Neural cell (in vitro differentiated cells): Measurements from ENCODE around the gene MPDZ. TPM values are rescaled to one million over a fixed set of nuclear protein-coding genes. Genes with fewer than 3 reads are reported as not detected.

Experiments used
- H2AFZ ChIP-seq: fragments of 200-600, 300-800 bp; sonication (generic), shearing (Covaris generic); 2 replicates; pipeline ENCODE4 v1.6.0; 2014; ENCODE audit warnings: low read depth, mild to moderate bottlenecking, antibody characterized with exemption, low read length, moderate library complexity
- H3F3A ChIP-seq: fragments of 200-600 bp; shearing (Covaris generic); 2 replicates; pipeline ENCODE4 v1.6.1; 2016; ENCODE audit warnings: mild to moderate bottlenecking, moderate library complexity, mixed read lengths, antibody characterized with exemption, low read length; ENCODE audit not compliant: insufficient read depth, poor library complexity, severe bottlenecking
- H3K27ac ChIP-seq: fragments of 200-600, 300-800 bp; sonication (generic), shearing (Covaris generic); 2 replicates; pipeline ENCODE4 v1.5.1; 2014; ENCODE audit warnings: mild to moderate bottlenecking, low read length, moderate library complexity
- H3K27me3 ChIP-seq: fragments of 300-800, 200-600 bp; sonication (generic), shearing (Covaris generic); 2 replicates; pipeline ENCODE4 v1.6.0; 2014; ENCODE audit warnings: mild to moderate bottlenecking, low read depth, low read length, moderate library complexity; ENCODE audit not compliant: insufficient read depth
- H3K36me3 ChIP-seq: fragments of 300-800, 200-600 bp; sonication (generic), shearing (Covaris generic); 2 replicates; pipeline ENCODE4 v1.5.1; 2014; ENCODE audit warnings: mild to moderate bottlenecking, antibody characterized with exemption, low read length, moderate library complexity; ENCODE audit not compliant: insufficient read depth
- H3K4me2 ChIP-seq: fragments of 300-800, 200-600 bp; sonication (generic), shearing (Covaris generic); 2 replicates; pipeline ENCODE4 v1.6.0; 2014; ENCODE audit warnings: mild to moderate bottlenecking, low read length
- H3K4me3 ChIP-seq: fragments of 300-800, 200-600 bp; sonication (generic), shearing (Covaris generic); 2 replicates; pipeline ENCODE4 v1.5.1; 2014; ENCODE audit warnings: mild to moderate bottlenecking, low read length, moderate library complexity
- H3K79me2 ChIP-seq: fragments of 200-600 bp; shearing (Covaris generic); replicated peaks from 2 replicates; pipeline ENCODE4 v1.6.0; 2014; ENCODE audit warnings: mild to moderate bottlenecking, low read length, moderate library complexity; ENCODE audit not compliant: insufficient read depth
- H3K9ac ChIP-seq: fragments of 300-800, 200-600 bp; sonication (generic), shearing (Covaris generic); 2 replicates; pipeline ENCODE4 v1.6.1; 2016; ENCODE audit warnings: mild to moderate bottlenecking, low read length, mixed read lengths
- H3K9me2 ChIP-seq: fragments of 200-600 bp; shearing (Covaris generic); 2 replicates; pipeline ENCODE4 v1.6.1; 2016; ENCODE audit warnings: mild to moderate bottlenecking, low read length, mixed read lengths; ENCODE audit not compliant: insufficient read depth
- H3K9me3 ChIP-seq: fragments of 200-600, 300-800 bp; sonication (generic), shearing (Covaris generic); 2 replicates; pipeline ENCODE4 v1.6.1; 2016; ENCODE audit warnings: mild to moderate bottlenecking, mixed run types, low read length, moderate library complexity, mixed read lengths
- H4K20me1 ChIP-seq: fragments of 200-600 bp; shearing (Covaris generic); 2 replicates; pipeline ENCODE4 v1.6.1; 2016; ENCODE audit warnings: mild to moderate bottlenecking, mixed run types; ENCODE audit not compliant: insufficient read depth
- EP300 ChIP-seq: fragments of 450-650 bp; conservative IDR thresholded peaks from 2 replicates; pipeline ENCODE4 v1.6.1; 2014; ENCODE audit warnings: antibody characterized with exemption, mild to moderate bottlenecking, moderate library complexity; ENCODE audit not compliant: poor library complexity, severe bottlenecking
- EZH2 ChIP-seq: fragments of 200-600, 300-800 bp; shearing (Covaris generic), sonication (generic); IDR thresholded peaks from 2 replicates; pipeline ENCODE4 v1.6.1; 2014; ENCODE audit warnings: antibody characterized with exemption, low read length, borderline replicate concordance, mild to moderate bottlenecking; ENCODE audit not compliant: insufficient read depth, poor library complexity, severe bottlenecking
- MXI1 ChIP-seq: fragments of 450-650 bp; conservative IDR thresholded peaks from 2 replicates; pipeline ENCODE4 v1.6.1; 2014; ENCODE audit warnings: antibody characterized with exemption, mild to moderate bottlenecking; ENCODE audit not compliant: poor library complexity, severe bottlenecking
- POLR2AphosphoS5 ChIP-seq: IDR thresholded peaks from 2 replicates; pipeline ENCODE4 v1.6.1; 2012
- RAD21 ChIP-seq: fragments of 450-650 bp; conservative IDR thresholded peaks from 2 replicates; pipeline ENCODE4 v1.6.1; 2014; ENCODE audit warnings: antibody characterized with exemption, mild to moderate bottlenecking, moderate library complexity
- SMC3 ChIP-seq: fragments of 450-650 bp; conservative IDR thresholded peaks from 2 replicates; pipeline ENCODE4 v1.6.1; 2014; ENCODE audit warnings: antibody characterized with exemption, mild to moderate bottlenecking, moderate library complexity; ENCODE audit not compliant: poor library complexity
- TAF1 ChIP-seq: IDR thresholded peaks from 2 replicates; pipeline ENCODE4 v1.6.1; 2012; ENCODE audit warnings: low read depth
- polyA plus RNA-seq: library from polyadenylated mRNA; depleted of rRNA; stranded (reverse); fragments of >200 nt; gene quantifications from 2 replicates; pipeline ENCODE4 v1.2.3, GENCODE V29; 2014
- TF ChIP-seq, protein P1 (sequence below): IDR thresholded peaks from 2 replicates; pipeline ENCODE4 v1.6.1; 2012; ENCODE audit warnings: borderline replicate concordance
- TF ChIP-seq, protein P2 (sequence below): fragments of 450-650 bp; IDR thresholded peaks from 2 replicates; pipeline ENCODE4 v1.5.1; 2014; ENCODE audit warnings: antibody characterized with exemption, mild to moderate bottlenecking, moderate library complexity; ENCODE audit not compliant: poor library complexity, severe bottlenecking

Gene MPDZ
- polyA plus RNA-seq, 1 donor from 2014 or later: 13.1 TPM

DNA sequence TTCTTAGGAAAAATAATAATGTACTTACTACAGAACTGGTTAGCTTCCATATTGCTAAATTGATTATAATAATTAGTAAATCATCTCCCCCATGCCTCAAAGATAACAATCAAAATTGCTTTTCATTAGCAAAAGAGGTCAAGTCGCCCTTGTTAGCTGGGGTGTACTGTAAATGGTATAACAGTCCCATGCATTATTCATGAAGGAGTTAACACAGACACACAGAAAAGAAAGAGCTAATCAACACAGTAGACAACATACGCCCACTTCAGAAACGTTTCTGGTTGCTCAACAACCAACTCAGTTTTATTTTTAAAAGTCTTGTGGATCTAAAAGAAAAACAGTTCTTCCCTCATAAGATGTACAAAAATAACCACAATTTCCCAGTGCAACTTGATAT, 100.2 kb downstream of the MPDZ start:
- H3F3A ChIP-seq: no peaks in the 10 kb centered on the region
- no peak overlapping the region for H3K4me2 ChIP-seq
- no peaks in the 10 kb centered on the region for H4K20me1 ChIP-seq
- TF ChIP-seq SMC3: no peak
- no peak for TF ChIP-seq TAF1
- TF ChIP-seq EP300: no peak
- TF ChIP-seq, protein P1, sequence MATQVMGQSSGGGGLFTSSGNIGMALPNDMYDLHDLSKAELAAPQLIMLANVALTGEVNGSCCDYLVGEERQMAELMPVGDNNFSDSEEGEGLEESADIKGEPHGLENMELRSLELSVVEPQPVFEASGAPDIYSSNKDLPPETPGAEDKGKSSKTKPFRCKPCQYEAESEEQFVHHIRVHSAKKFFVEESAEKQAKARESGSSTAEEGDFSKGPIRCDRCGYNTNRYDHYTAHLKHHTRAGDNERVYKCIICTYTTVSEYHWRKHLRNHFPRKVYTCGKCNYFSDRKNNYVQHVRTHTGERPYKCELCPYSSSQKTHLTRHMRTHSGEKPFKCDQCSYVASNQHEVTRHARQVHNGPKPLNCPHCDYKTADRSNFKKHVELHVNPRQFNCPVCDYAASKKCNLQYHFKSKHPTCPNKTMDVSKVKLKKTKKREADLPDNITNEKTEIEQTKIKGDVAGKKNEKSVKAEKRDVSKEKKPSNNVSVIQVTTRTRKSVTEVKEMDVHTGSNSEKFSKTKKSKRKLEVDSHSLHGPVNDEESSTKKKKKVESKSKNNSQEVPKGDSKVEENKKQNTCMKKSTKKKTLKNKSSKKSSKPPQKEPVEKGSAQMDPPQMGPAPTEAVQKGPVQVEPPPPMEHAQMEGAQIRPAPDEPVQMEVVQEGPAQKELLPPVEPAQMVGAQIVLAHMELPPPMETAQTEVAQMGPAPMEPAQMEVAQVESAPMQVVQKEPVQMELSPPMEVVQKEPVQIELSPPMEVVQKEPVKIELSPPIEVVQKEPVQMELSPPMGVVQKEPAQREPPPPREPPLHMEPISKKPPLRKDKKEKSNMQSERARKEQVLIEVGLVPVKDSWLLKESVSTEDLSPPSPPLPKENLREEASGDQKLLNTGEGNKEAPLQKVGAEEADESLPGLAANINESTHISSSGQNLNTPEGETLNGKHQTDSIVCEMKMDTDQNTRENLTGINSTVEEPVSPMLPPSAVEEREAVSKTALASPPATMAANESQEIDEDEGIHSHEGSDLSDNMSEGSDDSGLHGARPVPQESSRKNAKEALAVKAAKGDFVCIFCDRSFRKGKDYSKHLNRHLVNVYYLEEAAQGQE: no peak
- no peak for TF ChIP-seq POLR2AphosphoS5
- no peak for TF ChIP-seq MXI1
- no peak for TF ChIP-seq RAD21
- TF ChIP-seq, protein P2, sequence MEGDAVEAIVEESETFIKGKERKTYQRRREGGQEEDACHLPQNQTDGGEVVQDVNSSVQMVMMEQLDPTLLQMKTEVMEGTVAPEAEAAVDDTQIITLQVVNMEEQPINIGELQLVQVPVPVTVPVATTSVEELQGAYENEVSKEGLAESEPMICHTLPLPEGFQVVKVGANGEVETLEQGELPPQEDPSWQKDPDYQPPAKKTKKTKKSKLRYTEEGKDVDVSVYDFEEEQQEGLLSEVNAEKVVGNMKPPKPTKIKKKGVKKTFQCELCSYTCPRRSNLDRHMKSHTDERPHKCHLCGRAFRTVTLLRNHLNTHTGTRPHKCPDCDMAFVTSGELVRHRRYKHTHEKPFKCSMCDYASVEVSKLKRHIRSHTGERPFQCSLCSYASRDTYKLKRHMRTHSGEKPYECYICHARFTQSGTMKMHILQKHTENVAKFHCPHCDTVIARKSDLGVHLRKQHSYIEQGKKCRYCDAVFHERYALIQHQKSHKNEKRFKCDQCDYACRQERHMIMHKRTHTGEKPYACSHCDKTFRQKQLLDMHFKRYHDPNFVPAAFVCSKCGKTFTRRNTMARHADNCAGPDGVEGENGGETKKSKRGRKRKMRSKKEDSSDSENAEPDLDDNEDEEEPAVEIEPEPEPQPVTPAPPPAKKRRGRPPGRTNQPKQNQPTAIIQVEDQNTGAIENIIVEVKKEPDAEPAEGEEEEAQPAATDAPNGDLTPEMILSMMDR: no peak
- no peak for TF ChIP-seq EZH2
- no peak overlapping the region for H3K27ac ChIP-seq
- no peaks in the 10 kb centered on the region for H3K9me3 ChIP-seq
- no peaks in the 10 kb centered on the region for H3K9me2 ChIP-seq
- H3K9ac ChIP-seq: no peak overlapping the region
- H3K27me3 ChIP-seq: no peaks in the 10 kb centered on the region
- H2AFZ ChIP-seq: no peak overlapping the region
- H3K36me3 ChIP-seq: no peaks in the 10 kb centered on the region
- H3K4me3 ChIP-seq: no peak overlapping the region
- no peaks in the 10 kb centered on the region for H3K79me2 ChIP-seq

DNA sequence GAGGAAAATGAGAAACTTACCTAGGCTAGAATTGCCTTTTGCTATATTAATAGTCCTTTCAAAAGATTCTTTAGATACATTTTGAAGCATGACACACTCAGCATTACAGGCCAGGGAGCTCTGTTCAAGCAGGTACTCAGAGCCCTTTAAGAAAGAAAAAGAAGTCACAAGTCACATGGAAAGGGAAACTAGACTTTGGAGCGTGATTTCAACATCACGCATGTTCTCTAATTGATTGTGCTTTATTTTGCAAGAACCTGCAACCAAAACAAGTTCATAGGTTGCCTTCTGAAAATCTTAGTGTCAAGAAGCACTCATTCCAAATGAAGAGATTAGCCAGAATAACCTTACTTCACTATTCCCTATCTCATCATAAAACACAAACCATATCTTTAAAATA, 103.8 kb downstream of the MPDZ start:
- Histone ChIP-seq H3K27me3 (no peaks in the 10 kb centered on the region), H3K9me3 (no peaks in the 10 kb centered on the region)
- TF ChIP-seq EP300 (no peak), POLR2AphosphoS5 (no peak), TAF1 (no peak), MXI1 (no peak), EZH2 (no peak), RAD21 (no peak), SMC3 (no peak)
- TF ChIP-seq, protein P1: no peak
- TF ChIP-seq, protein P2: no peak

More for the DNA sequence above, 103.8 kb downstream of the MPDZ start:
- Histone ChIP-seq H3F3A (no peaks in the 10 kb centered on the region), H3K36me3 (no peaks in the 10 kb centered on the region), H3K4me2 (no peak overlapping the region), H3K79me2 (no peaks in the 10 kb centered on the region), H3K4me3 (no peak overlapping the region), H3K27ac (no peak overlapping the region), H2AFZ (no peak overlapping the region), H3K9me2 (no peaks in the 10 kb centered on the region), H4K20me1 (no peaks in the 10 kb centered on the region), H3K9ac (no peak overlapping the region)
